CD4-positive, alpha-beta T cell (primary cell): ENCODE data around the gene LIN54. TPM values are rescaled to one million over a fixed set of nuclear protein-coding genes. Genes with fewer than 3 reads are reported as not detected.
A peak's percentile ranks its signal among the peaks of the same experiment; 100 is the strongest.
"Not testable (repeated sequence)": the region's sequence is repeated elsewhere in the genome, so short reads cannot be mapped to it uniquely, and the experiment has no call there.

Source experiments
- ATAC-seq: fragments of 200-7000 bp; cut with Tn5 transposase; one replicate; pipeline ENCODE4 v1.10.0; 2022; ENCODE audit warnings: mild to moderate bottlenecking; ENCODE audit not compliant: poor library complexity
- CTCF ChIA-PET: fragments of 350-600 bp; sonication (Branson Sonifier 250); formaldehyde crosslinking; loops from one replicate; lab custom pipeline; 2021; ENCODE audit warnings: antibody characterized with exemption, inconsistent platforms; lab: Charles Lee
- POLR2A ChIA-PET: fragments of 350-600 bp; sonication (Branson Sonifier 250); formaldehyde crosslinking; loops from one replicate; lab custom pipeline; 2021; ENCODE audit warnings: antibody characterized with exemption, inconsistent platforms; lab: Charles Lee
- DNase-seq, 14 experiments: peaks; one replicate each; pipeline ENCODE4 v3.0.0-alpha.2; 2013 to 2020; ENCODE audit warnings: mixed read lengths in 2 of 14
- H3K27ac ChIP-seq, 2 donors: one replicate each; pipeline versions ENCODE4 v1.5.1 to v1.7.0; 2013; ENCODE audit warnings: low read length in 2 of 2, low read depth in 1 of 2, mild to moderate bottlenecking in 1 of 2
- H3K27me3 ChIP-seq, 2 experiments: 1 replicate in 1 of 2; 2 replicates in 1 of 2; pipeline versions ENCODE4 v1.6.1 to v1.7.0; 2013; ENCODE audit warnings: low read length in 2 of 2, control low read depth in 1 of 2, mild to moderate bottlenecking in 1 of 2, moderate library complexity in 1 of 2; ENCODE audit not compliant: insufficient read depth in 2 of 2, control insufficient read depth in 1 of 2
- H3K36me3 ChIP-seq: one replicate; pipeline ENCODE4 v1.6.1; 2013; ENCODE audit warnings: low read length, control low read depth; ENCODE audit not compliant: insufficient read depth
- H3K4me1 ChIP-seq: one replicate; pipeline ENCODE4 v1.6.1; 2013; ENCODE audit warnings: low read length, control low read depth; ENCODE audit not compliant: insufficient read depth
- H3K4me3 ChIP-seq: one replicate; pipeline ENCODE4 v1.5.1; 2013; ENCODE audit warnings: mild to moderate bottlenecking, low read length, moderate library complexity
- H3K9me3 ChIP-seq, 2 experiments: 1 replicate in 1 of 2; 2 replicates in 1 of 2; pipeline versions ENCODE4 v1.6.1 to v1.7.0; 2013; ENCODE audit warnings: low read length in 2 of 2, mild to moderate bottlenecking in 2 of 2, control low read depth in 1 of 2, moderate library complexity in 1 of 2; ENCODE audit not compliant: control insufficient read depth in 1 of 2, insufficient read depth in 1 of 2
- H3K27ac Mint-ChIP-seq: one replicate; pipeline ENCODE4 v1.8.0; 2020; ENCODE audit warnings: mixed read lengths
- H3K27me3 Mint-ChIP-seq: one replicate; pipeline ENCODE4 v1.8.0; 2021; ENCODE audit warnings: mixed read lengths
- H3K36me3 Mint-ChIP-seq: one replicate; pipeline ENCODE4 v1.8.0; 2021; ENCODE audit warnings: low read depth, mixed read lengths
- H3K4me1 Mint-ChIP-seq: one replicate; pipeline ENCODE4 v1.8.0; 2021; ENCODE audit warnings: low read depth, mixed read lengths
- H3K4me3 Mint-ChIP-seq: one replicate; pipeline ENCODE4 v1.8.0; 2020; ENCODE audit warnings: mild to moderate bottlenecking, mixed read lengths
- H3K9me3 Mint-ChIP-seq: one replicate; pipeline ENCODE4 v1.8.0; 2020; ENCODE audit warnings: mixed read lengths
- CTCF ChIP-seq: fragments of 200-600 bp; IDR thresholded peaks from one replicate; pipeline ENCODE4 v1.8.0; 2022; ENCODE audit warnings: antibody characterized with exemption, mild to moderate bottlenecking
- intact Hi-C, 2 experiments: fragments of 100-400 bp; cut with DNase I in 1 of 2; cut with micrococcal nuclease in 1 of 2; formaldehyde crosslinking; loops; one replicate each; pipeline versions ENCODE4 v1.15.1 to v1.9.0; 2023 to 2025; cut with DNase I, micrococcal nuclease
- polyA plus RNA-seq, 2 donors: library from polyadenylated mRNA; unstranded; fragments of 120-200 nt; gene quantifications; one replicate each; pipeline ENCODE4 v1.2.1, GENCODE V29; 2013
- total RNA-seq, 174 experiments: library from RNA in 2 of 174; stranded (reverse) in 2 of 174; gene quantifications; one replicate each; pipeline ENCODE4 v1.2.3 and lab custom pipeline; 2021 to 2026

Gene LIN54
- total RNA-seq = 10 to 100 TPM; 11.0 to 12.1 TPM
- 8.9 TPM for polyA plus RNA-seq (2013, experiment 1 of 2)
- 11.4 TPM for polyA plus RNA-seq (2013, experiment 2 of 2)
- 11.3 to 71.5 (median 51.8) reads per million in 172 experiments for total RNA-seq (lab: John Stamatoyannopoulos, UW)

GRCh38 chr4:83010522-83011318, at the start of gene LIN54:
TSS of gene LIN54 (minus strand) at chr4:83010823. CDS start at chr4:82984844, 25,979 bp downstream.
- no peaks in the 10 kb centered on the region for H3K27me3 Mint-ChIP-seq
- ATAC-seq = peak; percentile 56
- CTCF ChIA-PET = interaction anchor here (0.7 to 1.9 kb wide), 4 partner anchors 26 to 581 kb away, joined by 3 to 10 read pairs (median 4); partner anchors contain the start of genes COPS4, COQ2 and THAP9
- Histone ChIP-seq H3K9me3 (no peaks in the 10 kb centered on the region), H3K4me3 (peak within 1 kb of the TSS; percentile 93), H3K27ac (peak within 1 kb of the TSS; percentile 90 to 94), H3K4me1 (peaks cover 30% of the 10 kb centered on the region), H3K27me3 (no peaks in the 10 kb centered on the region), H3K36me3 (no peaks in the 10 kb centered on the region)
- DNase-seq = peak; percentile 79 to 94 (median 84)
- POLR2A ChIA-PET = interaction anchor here (0.9 to 5.5 kb wide), 12 partner anchors 12 to 581 kb away, joined by 3 to 156 read pairs (median 4); partner anchors contain the start of genes COPS4, COQ2, HELQ and HNRNPDL
- peak within 1 kb of the TSS; percentile 97 for H3K4me3 Mint-ChIP-seq
- H3K36me3 Mint-ChIP-seq = peaks cover 16% of the 10 kb centered on the region
- peaks cover 70% of the 10 kb centered on the region for H3K4me1 Mint-ChIP-seq
- H3K27ac Mint-ChIP-seq = peak within 1 kb of the TSS; percentile 91
- no peak for TF ChIP-seq CTCF
- intact Hi-C loops = loop anchor here (2.0 to 10.0 kb wide), 6 partner anchors 110 to 638 kb away; partner anchors contain the start of genes HNRNPD (in 2 of the 2), SEC31A (in 2 of the 2), ABRAXAS1 (in 1 of the 2) and THAP9 (in 1 of the 2)
- no peaks in the 10 kb centered on the region for H3K9me3 Mint-ChIP-seq

- CTCF ChIA-PET = interaction anchor here (0.7 to 1.4 kb wide), 4 partner anchors 226 to 333 kb away, joined by 3 to 5 read pairs (median 4); partner anchors contain the start of gene COQ2
- H3K4me3 Mint-ChIP-seq = no peak overlapping the region
- intact Hi-C loops = loop anchor here in 1 of 2 experiments (1.0 kb wide), 1 partner anchor 205 kb away; no protein-coding TSS in a partner anchor
- no peaks in the 10 kb centered on the region for H3K9me3 ChIP-seq
- ATAC-seq (peak; percentile 51), DNase-seq (peak in 4 of 14 experiments; percentile 13 to 47 (median 42))
- H3K9me3 Mint-ChIP-seq = no peaks in the 10 kb centered on the region
- H3K27me3 Mint-ChIP-seq = no peaks in the 10 kb centered on the region
- no peak overlapping the region for H3K27ac Mint-ChIP-seq
- POLR2A ChIA-PET = interaction anchor here (1.4 kb wide), 1 partner anchor 20 kb away, joined by 3 read pairs; the partner anchor contains the start of gene COPS4
- H3K27ac ChIP-seq = no peak overlapping the region
- H3K4me1 ChIP-seq = no peaks in the 10 kb centered on the region
- H3K36me3 ChIP-seq = peaks cover 57% of the 10 kb centered on the region
- H3K4me1 Mint-ChIP-seq = peaks cover 4% of the 10 kb centered on the region
- peaks cover 77% of the 10 kb centered on the region for H3K36me3 Mint-ChIP-seq
- no peaks in the 10 kb centered on the region for H3K27me3 ChIP-seq
- H3K4me3 ChIP-seq = no peak overlapping the region
- TF ChIP-seq CTCF = peak; percentile 43
These were observed 44.3 kb upstream of the LIN54 start for GRCh38 chr4:83054928-83055327.

GRCh38 chr4:83048781-83049180, 38.2 kb upstream of the LIN54 start:
- Mint-ChIP-seq H3K36me3 (peaks cover 53% of the 10 kb centered on the region), H3K4me1 (peaks cover 15% of the 10 kb centered on the region)
- H3K36me3 ChIP-seq = peaks cover 46% of the 10 kb centered on the region
- DNase-seq, H3K27ac Mint-ChIP-seq, ATAC-seq, H3K4me3 ChIP-seq, H3K4me1 ChIP-seq, H3K27me3 ChIP-seq, H3K27ac ChIP-seq, H3K9me3 ChIP-seq, H3K27me3 Mint-ChIP-seq, H3K4me3 Mint-ChIP-seq, H3K9me3 Mint-ChIP-seq, intact Hi-C loops: not testable (repeated sequence)
- POLR2A ChIA-PET = interaction anchor here (1.1 kb wide), 1 partner anchor 38 kb away, joined by 3 read pairs; the partner anchor contains the start of gene LIN54
- CTCF ChIA-PET = interaction anchor here (1.1 kb wide), 1 partner anchor 8 kb away, joined by 3 read pairs; no protein-coding TSS in a partner anchor
